ENCODE data around the gene PPP6R3.
"Not testable (repeated sequence)": the region's sequence is repeated elsewhere in the genome, so short reads cannot be mapped to it uniquely, and the experiment has no call there.

Gene PPP6R3

GRCh38 chr11:68429661-68430060, 30.9 kb upstream of the PPP6R3 start:
- in situ Hi-C loops (cut with HindIII; ENCODE audit: low sequenced_read_pairs): no loop called here
- no peak for DNase-seq (ENCODE audit: low read depth, low spot score)
- no peak for TF ChIP-seq CTCF (IDR thresholded peaks at IDR 0.05; ENCODE audit: low read depth, low read length)
- H3K4me3 ChIP-seq (ENCODE audit: low read depth, low read length): no peak overlapping the region

GRCh38 chr11:68430384-68430783, 30.2 kb upstream of the PPP6R3 start:
- in situ Hi-C loops (cut with HindIII; ENCODE audit: low sequenced_read_pairs): no loop called here
- DNase-seq (ENCODE audit: low read depth, low spot score): no peak
- no peak for TF ChIP-seq CTCF (IDR thresholded peaks at IDR 0.05; ENCODE audit: low read depth, low read length)
- H3K4me3 ChIP-seq (ENCODE audit: low read depth, low read length): no peak overlapping the region

GRCh38 chr11:68430801-68431200, 29.8 kb upstream of the PPP6R3 start:
- in situ Hi-C loops (cut with HindIII; ENCODE audit: low sequenced_read_pairs): no loop called here
- TF ChIP-seq CTCF (IDR thresholded peaks at IDR 0.05; ENCODE audit: low read depth, low read length): no peak
- no peak overlapping the region for H3K4me3 ChIP-seq (ENCODE audit: low read depth, low read length)
- DNase-seq (ENCODE audit: low read depth, low spot score): no peak

- in situ Hi-C loops (cut with HindIII; ENCODE audit: low sequenced_read_pairs): no loop called here
- no peak overlapping the region for H3K4me3 ChIP-seq (ENCODE audit: low read depth, low read length)
- no peak for TF ChIP-seq CTCF (IDR thresholded peaks at IDR 0.05; ENCODE audit: low read depth, low read length)
- no peak for DNase-seq (ENCODE audit: low read depth, low spot score)
These were observed 28.4 kb upstream of the PPP6R3 start for GRCh38 chr11:68431984-68432645.

- in situ Hi-C loops (cut with HindIII; ENCODE audit: low sequenced_read_pairs): no loop called here
- no peak overlapping the region for H3K4me3 ChIP-seq (ENCODE audit: low read depth, low read length)
- TF ChIP-seq CTCF (IDR thresholded peaks at IDR 0.05; ENCODE audit: low read depth, low read length): no peak
- no peak for DNase-seq (ENCODE audit: low read depth, low spot score)
These were observed 27.7 kb upstream of the PPP6R3 start for GRCh38 chr11:68432874-68433273.

GRCh38 chr11:68433541-68433940, 27.0 kb upstream of the PPP6R3 start:
- in situ Hi-C loops (cut with HindIII; ENCODE audit: low sequenced_read_pairs): no loop called here
- no peak overlapping the region for H3K4me3 ChIP-seq (ENCODE audit: low read depth, low read length)
- DNase-seq (ENCODE audit: low read depth, low spot score): no peak
- TF ChIP-seq CTCF (IDR thresholded peaks at IDR 0.05; ENCODE audit: low read depth, low read length): no peak

- DNase-seq (ENCODE audit: low read depth, low spot score); H3K4me3 ChIP-seq (ENCODE audit: low read depth, low read length); in situ Hi-C loops (cut with HindIII; ENCODE audit: low sequenced_read_pairs): not testable (repeated sequence)
These were observed 26.4 kb upstream of the PPP6R3 start for GRCh38 chr11:68434159-68434558.
